ENCODE measurements around the gene BCL11B. TPM values are rescaled to one million over a fixed set of nuclear protein-coding genes. Genes with fewer than 3 reads are reported as not detected.
A peak's percentile ranks its signal among the peaks of the same experiment; 100 is the strongest.

The BCL11B gene
- total and polyA plus RNA-seq, 10 of the 15 experiments (the other 5 are each of a cell fraction or from before 2014, with no cell fraction given), result 0.38 to 5.5 (median 1.3) TPM

- in situ Hi-C loops (cut with MboI) (loop anchor here (25.0 kb wide), 1 partner anchor 1137 kb away; no protein-coding TSS in a partner anchor), intact Hi-C loops (cut with micrococcal nuclease; ENCODE audit: unreplicated experiment) (no loop called here)
- H3K36me3 ChIP-seq (ENCODE audit: control insufficient read depth in 2 of 2, insufficient read depth in 2 of 2, low read length in 1 of 2), result no peaks in the 10 kb centered on the region
- no peak overlapping the region for H3K27ac ChIP-seq (ENCODE audit: control insufficient read depth, insufficient read depth)
- H3K27me3 ChIP-seq (replicated peaks in 1 of 2; ENCODE audit: control insufficient read depth in 2 of 2, insufficient read depth in 2 of 2, low read length in 1 of 2), result peaks cover 5 to 33% of the 10 kb centered on the region in 2 experiments
- H3K79me2 ChIP-seq (ENCODE audit: control insufficient read depth, insufficient read depth, low read length), result no peaks in the 10 kb centered on the region
- H2AFZ ChIP-seq (ENCODE audit: control insufficient read depth, low read depth, low read length), result no peak overlapping the region; the same call in none of the 2 replicates
- DNase-seq (ENCODE audit: low read depth, low spot score), result no peak
- H4K20me1 ChIP-seq (ENCODE audit: control insufficient read depth, insufficient read depth), result no peaks in the 10 kb centered on the region
- POLR2A ChIA-PET, result no interaction called here
- 23% methylated on average over 32 of the region's 34 CpGs for WGBS (ENCODE audit: insufficient coverage, insufficient replicate concordance, low lambda C conversion rate, missing lambda C conversion rate)
- CTCF ChIA-PET, result interaction anchor here (0.5 to 1.3 kb wide), 2 partner anchors 1134 to 1872 kb away, joined by 3 to 4 read pairs; no protein-coding TSS in a partner anchor
- TF ChIP-seq EP300 (IDR thresholded peaks at IDR 0.05; ENCODE audit: borderline replicate concordance in 1 of 2, control insufficient read depth in 1 of 2, low read depth in 2 of 2, low read length in 2 of 2) (no peak), CBX3 (IDR thresholded peaks at IDR 0.05; ENCODE audit: borderline replicate concordance, low read depth) (no peak), SREBF2 (IDR thresholded peaks at IDR 0.05; ENCODE audit: low read length) (no peak), CEBPB (IDR thresholded peaks at IDR 0.05; ENCODE audit: borderline replicate concordance in 1 of 2, low read depth in 2 of 2, low read length in 2 of 2) (no peak), NFXL1 (IDR thresholded peaks at IDR 0.05; ENCODE audit: borderline replicate concordance) (no peak; the same call in 1 of the 2 replicates), ATF7 (IDR thresholded peaks at IDR 0.05; ENCODE audit: low read depth) (no peak), SMARCA5 (IDR thresholded peaks at IDR 0.05) (peak; percentile 66)
- RAD21 ChIA-PET (ENCODE audit: unreplicated experiment), result interaction anchor here (2.0 to 3.1 kb wide), 2 partner anchors 8 to 13 kb away, joined by 9 to 17 read pairs; no protein-coding TSS in a partner anchor
- peaks cover 12% of the 10 kb centered on the region for H3K4me1 ChIP-seq (ENCODE audit: control insufficient read depth, insufficient read depth, low read length)
- ATAC-seq, result no peak
- FAIRE-seq, result no peak
- H3K4me3 ChIP-seq, result no peak overlapping the region; the same call in 1 of the 2 replicates
- no peak overlapping the region for H3K9ac ChIP-seq (ENCODE audit: control insufficient read depth, insufficient read depth, low read length)
- H3K4me2 ChIP-seq (ENCODE audit: control insufficient read depth, insufficient read depth), result peak overlapping the region; percentile 74
- no TSS peak for BruUV-seq (replicated peaks)
- SMC1A ChIA-PET (ENCODE audit: uncharacterized antibody, unreplicated experiment), result no interaction called here
- no peaks in the 10 kb centered on the region for H3K9me3 ChIP-seq (replicated peaks; ENCODE audit: control insufficient read depth, insufficient read depth, low read length)
Observed at GRCh38 chr14:99273766-99274345, 1.9 kb upstream of the BCL11B start.
